ENCODE results near the gene HS3ST2.
"Not testable (repeated sequence)": the region's sequence is repeated elsewhere in the genome, so short reads cannot be mapped to it uniquely, and the experiment has no call there.

The HS3ST2 gene

DNA sequence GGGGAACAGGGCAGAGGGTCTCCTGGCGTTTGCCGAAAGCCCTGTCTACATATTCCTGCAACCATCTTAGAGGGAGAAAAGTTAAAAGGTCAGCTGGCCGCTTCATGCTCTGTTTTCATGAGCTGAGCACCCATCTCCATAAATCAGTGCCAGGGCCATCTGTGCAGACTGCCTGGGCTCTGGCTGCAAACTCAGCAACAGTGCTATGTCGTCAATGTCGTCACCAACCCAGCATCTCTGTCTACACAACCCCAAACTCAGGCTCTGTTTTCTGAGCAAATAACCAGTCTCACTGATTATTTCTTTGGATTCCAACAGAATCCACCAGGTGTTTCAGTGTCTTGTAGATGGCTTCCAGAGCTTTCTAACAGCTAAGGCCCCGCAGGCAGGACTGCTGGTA, 65.0 kb downstream of the HS3ST2 start:
- DNase-seq (ENCODE audit: low read depth in 2 of 3, low spot score in 2 of 3) = no peak

DNA sequence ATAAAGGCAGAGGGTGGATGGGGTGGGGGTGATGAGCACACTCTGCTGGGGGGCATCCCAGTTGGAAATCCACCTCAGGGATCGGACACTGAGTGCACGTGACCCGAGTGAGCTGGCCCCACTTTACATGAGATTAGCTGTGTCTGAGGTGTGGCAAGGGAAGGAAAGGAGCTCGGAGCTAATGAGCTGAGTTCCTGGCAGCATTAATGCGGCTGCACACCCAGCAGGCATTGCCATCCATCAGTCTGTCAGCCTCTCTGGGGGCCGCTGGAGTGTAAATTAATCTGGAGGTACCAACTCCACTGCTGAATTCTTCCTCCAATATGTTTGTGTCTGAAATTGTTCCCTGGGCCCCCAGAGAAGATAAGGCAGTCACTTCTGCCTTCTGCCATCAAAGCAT, 65.5 kb downstream of the HS3ST2 start:
- no peak for DNase-seq (ENCODE audit: low read depth in 2 of 3, low spot score in 2 of 3)

DNA sequence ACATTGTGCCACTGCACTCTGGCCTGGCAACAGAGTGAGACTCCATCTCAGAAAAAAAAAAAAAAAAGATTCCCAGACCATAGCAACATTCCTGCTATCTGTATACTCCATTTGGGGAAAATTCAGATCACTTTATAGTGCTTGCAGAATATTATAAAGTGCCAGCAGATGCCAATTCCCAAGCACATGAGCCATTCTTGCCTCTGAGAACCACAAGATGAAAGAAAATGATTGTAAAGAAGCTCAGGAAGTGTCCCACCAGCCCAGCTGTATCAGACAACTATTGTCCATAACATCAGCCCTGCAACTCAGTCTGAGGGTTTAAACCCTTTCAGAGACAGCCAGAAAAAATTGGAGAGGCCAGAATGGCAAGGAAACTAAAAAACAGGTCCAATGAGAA, 69.0 kb downstream of the HS3ST2 start:
- no peak for DNase-seq (ENCODE audit: low read depth in 2 of 3, low spot score in 2 of 3)

DNA sequence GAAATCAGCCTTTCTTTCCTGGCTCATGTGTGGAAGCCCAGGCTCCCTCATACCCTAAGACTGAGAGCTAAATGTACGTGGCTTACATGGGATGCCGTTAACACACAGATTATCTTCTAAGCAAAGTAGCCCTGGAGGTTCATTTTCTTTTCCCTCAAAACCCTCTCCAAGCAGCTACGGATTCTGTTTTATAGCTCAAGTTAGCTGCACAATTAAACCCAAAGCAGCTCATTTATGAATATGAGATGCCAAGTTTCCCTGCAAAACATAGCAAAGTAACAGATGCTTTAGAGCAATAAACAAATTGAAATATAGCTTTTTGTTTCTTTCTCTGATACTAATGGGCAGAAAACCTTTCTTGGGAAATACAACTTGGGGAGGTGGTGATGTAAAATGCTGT, 72.0 kb downstream of the HS3ST2 start:
- no peak for DNase-seq (ENCODE audit: low read depth in 2 of 3, low spot score in 2 of 3)

DNA sequence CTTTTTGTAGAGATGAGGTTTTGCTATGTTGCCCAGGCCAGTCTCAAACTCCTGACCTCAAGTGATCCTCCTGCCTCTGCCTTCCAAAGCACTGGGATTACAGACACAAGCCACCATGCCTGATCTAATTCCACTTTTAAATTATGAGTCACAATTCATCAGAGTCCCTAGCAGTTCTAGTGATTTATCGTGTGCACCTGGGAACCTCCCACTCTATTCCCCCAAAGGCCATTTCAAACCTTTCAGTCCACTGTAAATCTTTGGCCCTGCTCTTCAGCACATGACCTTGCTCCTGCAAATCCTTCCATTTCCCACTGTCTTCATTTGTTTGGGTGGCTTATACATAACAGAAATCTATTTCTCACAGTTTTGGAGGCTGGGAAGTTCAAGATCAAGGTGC, 73.0 kb downstream of the HS3ST2 start:
- no peak for DNase-seq (ENCODE audit: low read depth in 2 of 3, low spot score in 2 of 3)

DNA sequence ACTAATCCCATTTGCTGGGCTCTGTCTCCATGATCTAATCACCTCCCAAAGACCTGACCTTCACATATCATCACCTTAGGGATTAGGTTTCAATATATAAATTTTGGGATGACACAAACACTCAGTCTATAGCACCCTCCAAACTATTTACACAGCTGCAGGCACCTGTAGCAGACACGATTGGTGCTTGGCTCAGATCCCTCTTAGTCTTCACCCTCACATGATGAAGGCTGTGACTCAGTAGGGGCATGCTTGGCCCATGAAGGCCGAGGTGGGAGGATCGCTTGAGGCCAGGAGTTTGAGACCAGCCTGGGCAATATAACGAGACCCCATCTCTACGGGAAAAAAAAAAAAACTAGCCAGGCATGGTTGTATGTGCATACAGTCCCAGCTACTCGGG, 73.5 kb downstream of the HS3ST2 start:
- DNase-seq (ENCODE audit: low read depth in 2 of 3, low spot score in 2 of 3) = no peak

DNA sequence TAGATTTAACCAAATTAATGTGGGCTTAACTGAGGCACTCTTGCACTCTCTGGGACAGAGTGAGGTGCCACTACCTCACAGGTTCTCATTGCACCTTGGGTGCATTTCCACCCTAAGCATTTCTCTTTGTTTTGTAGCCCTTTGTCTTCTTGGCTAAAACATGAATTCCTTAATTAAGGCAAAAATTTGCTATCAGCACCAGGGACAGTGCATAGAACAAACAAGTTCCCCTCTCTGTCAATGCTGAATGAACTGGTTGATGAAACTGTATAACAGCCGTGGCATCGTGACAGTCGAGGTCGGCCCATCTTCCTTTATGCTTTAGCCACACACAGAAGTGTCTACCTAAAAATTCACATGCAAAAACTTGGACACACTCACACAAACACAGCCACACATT, 74.8 kb downstream of the HS3ST2 start:
- no peak for DNase-seq (ENCODE audit: low read depth in 2 of 3, low spot score in 2 of 3)

DNA sequence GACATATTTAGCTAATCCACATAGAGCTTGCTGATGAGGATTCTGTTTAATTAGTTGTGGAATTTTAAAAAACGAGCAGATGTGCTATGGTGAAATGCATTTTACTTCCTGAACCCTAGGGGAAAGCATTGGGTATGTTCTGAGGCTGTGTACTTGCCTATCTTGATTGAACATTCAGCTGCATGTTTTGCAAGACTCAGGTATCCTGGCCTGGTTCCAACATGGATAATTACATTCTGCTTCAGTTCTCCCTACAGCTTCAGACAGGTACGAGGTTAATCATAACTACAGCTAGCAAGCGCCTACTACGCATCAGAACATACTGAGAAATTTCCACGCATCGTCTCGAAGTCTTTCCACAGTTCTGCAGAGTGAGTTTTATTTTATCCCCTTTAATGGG, 77.0 kb downstream of the HS3ST2 start:
- DNase-seq (ENCODE audit: low read depth in 2 of 3, low spot score in 2 of 3) = no peak

DNA sequence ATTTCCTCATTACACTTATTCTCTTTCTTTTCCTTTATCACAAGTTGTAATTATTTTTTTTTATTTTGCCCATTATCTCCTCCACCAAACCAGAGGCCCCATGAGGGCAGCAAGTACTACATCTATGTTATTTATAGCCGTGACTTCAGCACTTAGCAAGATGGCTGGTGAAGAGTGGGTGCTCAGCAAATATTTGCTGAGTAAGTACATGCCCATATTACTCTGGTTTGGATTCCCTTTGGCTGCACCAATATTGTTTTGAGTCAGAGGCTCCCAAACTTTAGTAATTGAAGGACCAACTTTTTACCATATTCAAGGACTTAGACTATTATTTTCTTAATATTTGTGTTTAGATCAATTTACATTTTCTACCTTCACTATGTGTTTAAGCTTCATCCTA, 83.2 kb downstream of the HS3ST2 start:
- DNase-seq (ENCODE audit: low read depth in 2 of 3, low spot score in 2 of 3) = no peak

DNA sequence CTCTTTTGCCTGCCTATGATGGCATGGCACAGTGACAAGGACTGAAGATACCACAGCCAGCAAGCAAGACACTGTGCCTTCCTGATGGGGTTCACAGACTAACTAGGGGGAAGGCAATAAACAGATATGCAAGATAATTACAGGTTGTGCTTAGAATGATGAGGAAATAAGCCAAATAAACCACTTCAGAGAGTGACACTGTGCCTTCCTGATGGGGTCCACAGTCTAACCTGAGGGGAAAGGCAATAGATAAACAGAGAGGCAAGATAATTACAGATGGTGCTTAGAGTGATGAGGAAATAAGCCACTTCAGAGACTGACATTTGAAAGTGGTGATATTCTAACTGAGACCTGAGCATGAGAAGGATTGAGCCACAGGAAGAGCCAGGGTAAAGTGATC, 84.2 kb downstream of the HS3ST2 start:
- DNase-seq (ENCODE audit: low read depth in 2 of 3, low spot score in 2 of 3) = no peak

DNA sequence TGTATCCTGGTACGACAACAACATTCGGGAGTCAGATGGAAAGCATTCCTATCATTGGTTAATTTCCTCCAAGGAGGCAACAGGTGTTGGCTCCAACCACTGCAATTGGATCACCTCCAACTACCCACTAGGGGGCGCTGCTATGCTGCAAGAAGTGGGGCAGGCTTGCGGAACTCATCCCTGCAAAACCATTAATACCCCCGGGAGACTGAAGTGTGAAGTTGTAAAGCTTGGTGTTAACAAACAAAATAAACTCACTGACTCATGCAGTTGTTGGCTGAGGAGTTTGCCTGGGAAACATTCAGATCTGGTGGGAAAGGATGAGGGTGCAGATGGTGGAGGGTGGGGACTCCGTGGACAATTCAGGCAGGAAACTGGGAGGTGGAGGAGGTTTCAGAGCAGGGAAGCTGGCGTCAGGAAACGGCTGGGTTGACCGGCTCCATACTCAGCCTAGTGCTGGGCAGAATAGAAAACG, 84.9 kb downstream of the HS3ST2 start:
- DNase-seq (ENCODE audit: low read depth in 2 of 3, low spot score in 2 of 3) = peak; percentile 11 to 36 (median 14)

DNA sequence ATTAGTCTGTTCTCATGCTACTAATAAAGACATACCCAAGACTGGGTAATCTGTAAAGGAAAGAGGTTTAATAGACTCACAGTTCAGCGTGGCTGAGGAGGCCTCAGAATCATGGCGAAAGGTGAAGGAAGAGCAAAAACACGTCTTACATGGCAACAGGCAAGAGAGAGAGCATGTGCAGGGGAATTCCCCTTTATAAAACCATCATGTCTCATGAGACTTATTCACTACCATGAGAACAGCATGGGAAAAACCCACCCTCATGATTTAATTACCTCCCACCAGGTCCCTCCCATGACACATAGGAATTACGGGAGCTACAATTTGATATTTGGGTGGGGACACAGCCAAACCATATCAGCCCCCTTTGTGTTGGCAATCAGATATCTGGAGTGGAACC, 85.6 kb downstream of the HS3ST2 start:
- DNase-seq (ENCODE audit: low read depth in 2 of 3, low spot score in 2 of 3) = not testable (repeated sequence)

DNA sequence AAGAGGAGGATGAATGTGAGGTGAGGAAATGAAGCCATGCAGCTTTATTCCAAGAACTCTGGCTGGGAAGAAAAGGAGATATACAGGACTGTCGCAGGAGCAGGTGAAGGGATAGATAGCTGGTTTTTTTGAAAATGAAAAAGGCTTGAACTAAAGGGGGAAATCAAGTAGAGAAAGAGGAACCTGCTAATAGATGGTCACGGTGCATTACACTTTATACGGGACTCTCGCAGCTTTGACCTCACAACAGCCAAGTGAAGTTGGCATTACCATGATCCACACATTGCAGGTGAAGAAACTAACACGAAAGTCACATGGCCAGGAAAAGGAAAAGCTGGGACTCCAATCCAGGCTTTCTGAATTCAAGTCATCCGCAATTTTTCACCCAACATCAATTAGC, 86.9 kb downstream of the HS3ST2 start:
- no peak for DNase-seq (ENCODE audit: low read depth in 2 of 3, low spot score in 2 of 3)

DNA sequence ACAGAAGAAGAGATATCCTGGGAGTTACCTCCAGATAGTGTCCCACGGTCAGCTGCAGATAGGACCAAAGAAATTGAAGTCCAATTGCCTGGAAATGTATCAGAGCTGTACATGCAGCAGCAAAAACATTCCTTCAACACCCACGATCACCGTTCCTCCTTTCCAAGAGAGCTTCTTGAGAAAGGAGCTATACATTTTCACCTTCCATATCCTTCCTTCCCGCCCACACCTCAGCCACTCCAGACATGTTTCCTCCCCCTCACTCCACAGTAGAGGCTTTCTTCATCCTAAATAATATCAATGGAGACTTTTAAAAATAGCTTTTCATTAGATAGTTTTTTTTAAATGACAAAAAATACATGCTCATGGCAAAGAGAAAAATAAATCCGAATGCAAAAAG, 87.6 kb downstream of the HS3ST2 start:
- DNase-seq (ENCODE audit: low read depth in 2 of 3, low spot score in 2 of 3) = no peak

DNA sequence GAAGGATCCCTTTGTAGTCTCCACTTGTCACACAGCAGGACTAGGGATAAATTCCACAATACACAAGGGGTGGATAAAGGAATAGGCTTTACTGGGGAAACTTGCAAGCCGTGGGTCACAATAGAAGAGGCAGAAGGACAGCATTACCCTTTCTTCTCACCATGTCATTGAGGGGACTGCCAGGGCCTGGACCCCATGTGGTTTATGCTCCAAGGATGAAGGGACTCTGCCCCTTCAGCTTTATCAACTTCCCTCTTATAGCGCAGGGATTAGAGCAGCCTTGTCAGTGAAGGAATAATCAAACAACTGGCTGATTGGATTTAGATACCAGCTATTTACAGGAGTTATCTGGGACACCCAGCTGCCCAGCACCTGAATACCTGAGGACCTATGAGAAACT, 89.8 kb downstream of the HS3ST2 start:
- DNase-seq (ENCODE audit: low read depth in 2 of 3, low spot score in 2 of 3) = no peak

DNA sequence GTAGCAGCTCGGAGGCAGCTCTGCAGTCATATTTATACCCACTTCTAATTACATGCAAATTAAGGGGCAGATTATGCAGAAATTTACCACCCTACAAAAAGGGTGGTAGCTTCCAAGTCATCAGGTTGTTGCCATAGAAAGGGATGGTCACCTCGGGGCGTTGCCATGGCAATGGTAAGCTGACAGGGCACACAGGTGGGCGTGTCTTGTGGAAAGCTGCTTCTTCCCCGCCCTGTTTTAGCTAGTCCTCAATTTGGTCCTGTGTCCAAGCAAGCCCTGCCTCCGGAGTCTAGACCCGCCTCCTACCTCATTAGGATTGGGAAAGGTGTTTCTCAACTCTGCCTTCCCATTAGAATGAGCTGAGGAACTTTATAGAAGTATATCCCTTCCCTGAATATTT, 98.7 kb downstream of the HS3ST2 start:
- DNase-seq (ENCODE audit: low read depth in 2 of 3, low spot score in 2 of 3) = no peak

DNA sequence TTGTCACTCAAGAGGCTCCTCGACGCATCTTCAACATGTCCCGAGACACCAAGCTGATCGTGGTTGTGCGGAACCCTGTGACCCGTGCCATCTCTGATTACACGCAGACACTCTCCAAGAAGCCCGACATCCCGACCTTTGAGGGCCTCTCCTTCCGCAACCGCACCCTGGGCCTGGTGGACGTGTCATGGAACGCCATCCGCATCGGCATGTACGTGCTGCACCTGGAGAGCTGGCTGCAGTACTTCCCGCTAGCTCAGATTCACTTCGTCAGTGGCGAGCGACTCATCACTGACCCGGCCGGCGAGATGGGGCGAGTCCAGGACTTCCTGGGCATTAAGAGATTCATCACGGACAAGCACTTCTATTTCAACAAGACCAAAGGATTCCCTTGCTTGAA, 101.0 kb downstream of the HS3ST2 start:
- no peak for DNase-seq (ENCODE audit: low read depth in 2 of 3, low spot score in 2 of 3)

DNA sequence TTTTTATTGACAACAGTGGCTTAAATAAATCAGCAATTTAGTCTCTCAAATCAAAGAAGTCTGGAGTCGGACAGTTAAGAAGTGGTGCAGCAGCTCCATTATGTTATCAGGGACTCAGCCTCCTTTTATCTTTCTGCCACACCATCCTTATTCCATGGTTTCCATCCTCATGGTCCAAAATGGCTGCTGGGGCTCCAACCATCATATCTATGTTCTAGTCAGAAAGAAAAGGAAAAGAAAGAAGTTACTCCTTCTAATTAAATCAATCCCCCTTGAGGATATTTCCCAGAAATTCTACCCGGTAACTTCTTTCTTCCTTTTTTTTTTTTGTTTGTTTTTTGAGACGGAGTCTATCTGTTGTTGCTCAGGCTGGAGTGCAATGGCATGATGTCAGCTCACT, 109.5 kb downstream of the HS3ST2 start:
- DNase-seq (ENCODE audit: low read depth in 2 of 3, low spot score in 2 of 3) = no peak

DNA sequence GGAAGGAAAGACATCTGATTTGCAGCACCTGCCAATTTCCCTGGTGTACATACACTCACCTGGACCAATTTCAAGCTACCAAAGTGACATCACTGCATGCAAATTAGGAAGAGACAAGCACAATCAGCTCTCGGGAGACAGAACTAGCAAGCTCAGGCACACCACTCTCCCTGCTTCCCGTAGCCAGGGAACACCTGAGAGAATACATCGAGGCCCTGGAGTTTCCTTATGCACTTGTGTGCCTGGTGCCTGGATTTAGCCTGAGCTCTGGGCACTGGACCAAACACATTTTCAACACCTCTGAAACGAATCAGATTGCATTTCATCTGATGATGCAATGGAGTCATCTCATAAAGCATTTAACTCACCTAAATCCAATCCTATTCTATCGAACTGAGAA, 110.5 kb downstream of the HS3ST2 start:
- DNase-seq (ENCODE audit: low read depth in 2 of 3, low spot score in 2 of 3) = no peak

DNA sequence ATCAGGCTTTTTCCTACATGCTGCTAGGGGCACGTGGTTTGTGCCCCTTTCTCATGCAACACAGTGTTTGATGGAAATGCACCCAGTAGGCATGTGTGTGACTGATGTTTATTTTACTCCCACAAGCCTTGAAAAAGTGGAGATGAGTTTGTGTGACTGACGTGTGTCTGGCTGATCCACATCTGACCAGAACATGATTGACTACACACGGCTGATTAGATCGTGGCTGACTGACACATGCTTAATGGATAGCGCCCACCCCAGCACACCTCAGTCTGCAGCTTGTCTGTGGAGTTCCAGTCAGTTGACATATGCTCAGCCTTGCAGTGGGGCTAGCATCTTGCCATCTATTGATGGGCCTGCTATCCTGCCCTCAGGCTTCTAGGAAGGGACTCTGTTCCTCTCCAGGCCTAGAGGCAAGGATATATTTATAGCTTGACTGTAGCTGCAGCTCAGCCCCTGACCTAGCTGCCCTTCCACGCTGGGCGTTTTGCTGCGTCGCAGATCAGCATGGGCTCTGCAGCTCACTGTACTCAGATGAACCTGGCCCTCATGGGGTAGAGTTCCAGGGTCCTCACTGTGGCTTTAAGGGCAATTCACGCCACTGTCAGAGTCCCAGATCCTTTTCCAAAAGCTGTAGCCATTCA, 112.3 kb downstream of the HS3ST2 start:
- no peak for DNase-seq (ENCODE audit: low read depth in 2 of 3, low spot score in 2 of 3)

DNA sequence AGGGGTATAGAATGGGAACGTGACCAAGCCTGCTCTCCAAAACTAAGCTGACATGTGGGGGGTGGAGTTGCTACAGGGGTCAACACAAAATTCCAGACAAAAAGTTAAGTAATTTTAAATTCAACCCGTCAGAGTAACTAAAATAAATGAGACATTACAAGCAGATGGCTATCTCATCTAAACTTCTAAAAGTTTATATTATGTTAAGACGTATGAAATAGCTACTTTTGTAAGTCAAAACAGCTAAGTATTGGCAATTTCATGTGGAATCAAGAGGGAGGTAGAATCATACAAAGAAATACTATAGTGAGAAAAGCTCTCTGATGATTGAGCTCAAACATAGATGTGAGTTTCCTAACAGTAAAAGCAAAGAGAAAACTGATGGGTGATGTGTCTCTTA, 113.3 kb downstream of the HS3ST2 start:
- no peak for DNase-seq (ENCODE audit: low read depth in 2 of 3, low spot score in 2 of 3)

DNA sequence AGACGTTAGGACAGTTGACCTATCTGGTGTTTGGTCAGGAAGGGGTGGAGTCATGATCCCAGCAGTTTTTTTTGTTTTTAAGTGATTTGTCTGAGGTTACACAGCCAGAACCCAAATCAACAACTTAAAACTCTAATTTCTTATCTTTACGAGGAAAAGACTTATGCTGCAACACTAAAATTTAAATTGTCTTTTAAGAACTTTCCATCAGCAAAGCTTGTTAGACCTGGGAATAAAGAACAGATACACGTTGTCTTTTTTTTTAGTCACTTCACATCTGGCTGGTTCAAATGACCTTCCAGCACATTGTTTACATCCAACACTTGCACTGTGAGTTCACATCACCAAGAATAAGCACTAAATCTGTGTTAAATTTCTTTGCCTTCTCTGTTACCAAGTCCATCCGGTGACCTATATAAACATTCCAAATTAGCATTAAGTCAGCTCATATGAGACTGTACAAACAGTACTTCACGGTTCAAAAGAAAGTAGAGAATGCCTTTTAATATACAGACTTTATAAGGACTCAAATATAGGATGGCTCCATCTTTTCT, 115.0 kb downstream of the HS3ST2 start:
- DNase-seq (ENCODE audit: low read depth in 2 of 3, low spot score in 2 of 3) = no peak

DNA sequence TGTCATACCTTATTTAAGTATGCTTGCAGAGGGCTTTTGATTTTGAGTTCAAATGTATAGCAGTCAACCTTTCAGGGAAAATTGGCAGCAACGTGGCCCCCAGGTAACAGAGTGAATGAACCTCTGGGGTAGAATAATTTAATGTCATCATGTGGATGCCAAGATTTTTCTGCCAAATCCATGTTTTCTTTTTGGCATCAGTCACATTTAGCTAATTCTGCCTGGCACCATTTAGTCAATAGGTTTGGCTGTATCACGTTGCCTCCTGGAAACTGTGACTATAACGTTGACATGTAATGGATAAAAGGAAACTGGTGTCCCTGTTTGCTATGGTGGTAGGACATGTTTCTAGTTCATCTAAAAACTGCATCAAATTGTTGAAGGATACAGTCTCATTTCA, 115.5 kb downstream of the HS3ST2 start:
- no peak for DNase-seq (ENCODE audit: low read depth in 2 of 3, low spot score in 2 of 3)
